ENCODE results near the gene MYOC.
"Not testable (repeated sequence)": the region's sequence is repeated elsewhere in the genome, so short reads cannot be mapped to it uniquely, and the experiment has no call there.

MYOC gene

GRCh38 chr1:171652234-171652822 lies at the start of gene MYOC:
TSS of gene MYOC (minus strand) at chr1:171652688. CDS start at chr1:171652611, 77 bp downstream.
- no peak for DNase-seq

GRCh38 chr1:171699531-171699930 lies 47.0 kb upstream of the MYOC start:
- no peak for DNase-seq

GRCh38 chr1:171695772-171696171 lies 43.3 kb upstream of the MYOC start:
- DNase-seq = not testable (repeated sequence)

GRCh38 chr1:171693541-171693940 lies 41.1 kb upstream of the MYOC start:
- not testable (repeated sequence) for DNase-seq

- DNase-seq = no peak
These were observed 31.4 kb upstream of the MYOC start for GRCh38 chr1:171683870-171684269.

- DNase-seq = no peak
These were observed 27.9 kb upstream of the MYOC start for GRCh38 chr1:171680339-171680738.

GRCh38 chr1:171676823-171677222 lies 24.3 kb upstream of the MYOC start:
- no peak for DNase-seq

- DNase-seq = no peak
These were observed 22.2 kb upstream of the MYOC start for GRCh38 chr1:171674431-171675405.

GRCh38 chr1:171670739-171671138 lies 18.3 kb upstream of the MYOC start:
- DNase-seq = no peak

- DNase-seq = no peak
These were observed 15.9 kb upstream of the MYOC start for GRCh38 chr1:171668372-171668771.

GRCh38 chr1:171666114-171666769 lies 13.8 kb upstream of the MYOC start:
- DNase-seq = no peak

- no peak for DNase-seq
These were observed 12.5 kb upstream of the MYOC start for GRCh38 chr1:171664976-171665375.

- no peak for DNase-seq
These were observed 11.5 kb upstream of the MYOC start for GRCh38 chr1:171663854-171664575.

GRCh38 chr1:171663036-171663853 lies 10.8 kb upstream of the MYOC start:
- DNase-seq = no peak

GRCh38 chr1:171661076-171661650 lies 8.7 kb upstream of the MYOC start:
- DNase-seq = no peak

GRCh38 chr1:171656206-171656605 lies 3.7 kb upstream of the MYOC start:
- not testable (repeated sequence) for DNase-seq

- no peak for DNase-seq
These were observed 3.2 kb upstream of the MYOC start for GRCh38 chr1:171655746-171656116.

- DNase-seq = peak; percentile 64
These were observed 2.7 kb upstream of the MYOC start for GRCh38 chr1:171654942-171655745.

GRCh38 chr1:171654201-171654941 lies 1.9 kb upstream of the MYOC start:
- no peak for DNase-seq

- DNase-seq = no peak
These were observed 1.3 kb upstream of the MYOC start for GRCh38 chr1:171653796-171654195.

Measured in activated T-cell treated with anti-CD3 and anti-CD28 coated beads, Interleukin-2, amount 50 U/mL, for 1 hour (primary cell).